ENCODE data around the gene TM2D3. TPM values are rescaled to one million over a fixed set of nuclear protein-coding genes. Genes with fewer than 3 reads are reported as not detected.

The TM2D3 gene
- total and polyA plus RNA-seq, 2 donors (not counting 1 experiment from before 2014, with no cell fraction given), result 35.5 to 63.5 TPM

DNA sequence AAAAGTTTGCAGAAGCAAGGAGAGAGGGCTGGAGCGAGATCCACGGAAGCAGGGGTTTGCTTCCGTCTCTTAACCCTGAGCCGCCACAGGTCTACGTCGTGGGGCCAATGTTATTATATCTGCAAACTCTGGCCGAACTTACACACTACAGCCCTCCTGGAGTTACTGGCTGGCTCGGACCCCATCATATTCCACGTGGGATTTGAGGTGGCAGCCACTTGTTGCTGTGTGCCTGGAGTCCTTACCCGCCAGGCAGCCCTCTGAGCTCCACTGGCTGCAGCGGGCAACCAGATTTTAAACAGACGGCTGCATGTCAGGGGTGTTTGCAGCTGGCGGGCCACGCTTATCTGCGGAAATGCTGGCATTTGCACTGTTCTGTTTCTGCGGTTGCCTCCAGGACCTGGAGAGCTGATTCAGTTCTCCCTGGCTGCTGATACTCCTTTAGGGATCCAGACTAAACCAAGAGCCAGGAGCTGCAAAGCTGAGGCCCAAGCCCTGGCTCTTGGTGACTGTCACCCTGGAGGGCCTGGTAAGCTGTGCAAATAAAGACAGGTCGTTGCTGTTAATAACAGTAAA, 34.7 kb downstream of the TM2D3 start:
- no peak overlapping the region for H3K27ac ChIP-seq (ENCODE audit: low read length in 2 of 2)
- no peak overlapping the region for H3K9ac ChIP-seq (ENCODE audit: low read length)
- Mint-ChIP-seq H3K9me3 (ENCODE audit: insufficient read depth) (peaks cover 1% of the 10 kb centered on the region), H3K4me3 (no peak overlapping the region), H3K4me1 (peaks cover 3% of the 10 kb centered on the region), H3K27ac (no peak overlapping the region), H3K27me3 (no peaks in the 10 kb centered on the region)
- POLR2A ChIA-PET, result no interaction called here
- no peaks in the 10 kb centered on the region for H3K9me3 ChIP-seq (ENCODE audit: control extremely low read depth in 1 of 3, control insufficient read depth in 2 of 3, insufficient read depth in 1 of 3, low read length in 2 of 3)
- ATAC-seq (ENCODE audit: low read depth) (no peak), DNase-seq (no peak)
- no peak overlapping the region for H3K4me2 ChIP-seq (replicated peaks; ENCODE audit: low read depth, low read length, poor library complexity, severe bottlenecking)
- no peaks in the 10 kb centered on the region for H4K20me1 ChIP-seq (ENCODE audit: control insufficient read depth, insufficient read depth, low read length, poor library complexity, severe bottlenecking)
- no peak for TF ChIP-seq EZH2 (IDR thresholded peaks at IDR 0.05; ENCODE audit: borderline replicate concordance, insufficient read depth, low read depth, low read length, poor library complexity, severe bottlenecking)
- TF ChIP-seq, protein P1, sequence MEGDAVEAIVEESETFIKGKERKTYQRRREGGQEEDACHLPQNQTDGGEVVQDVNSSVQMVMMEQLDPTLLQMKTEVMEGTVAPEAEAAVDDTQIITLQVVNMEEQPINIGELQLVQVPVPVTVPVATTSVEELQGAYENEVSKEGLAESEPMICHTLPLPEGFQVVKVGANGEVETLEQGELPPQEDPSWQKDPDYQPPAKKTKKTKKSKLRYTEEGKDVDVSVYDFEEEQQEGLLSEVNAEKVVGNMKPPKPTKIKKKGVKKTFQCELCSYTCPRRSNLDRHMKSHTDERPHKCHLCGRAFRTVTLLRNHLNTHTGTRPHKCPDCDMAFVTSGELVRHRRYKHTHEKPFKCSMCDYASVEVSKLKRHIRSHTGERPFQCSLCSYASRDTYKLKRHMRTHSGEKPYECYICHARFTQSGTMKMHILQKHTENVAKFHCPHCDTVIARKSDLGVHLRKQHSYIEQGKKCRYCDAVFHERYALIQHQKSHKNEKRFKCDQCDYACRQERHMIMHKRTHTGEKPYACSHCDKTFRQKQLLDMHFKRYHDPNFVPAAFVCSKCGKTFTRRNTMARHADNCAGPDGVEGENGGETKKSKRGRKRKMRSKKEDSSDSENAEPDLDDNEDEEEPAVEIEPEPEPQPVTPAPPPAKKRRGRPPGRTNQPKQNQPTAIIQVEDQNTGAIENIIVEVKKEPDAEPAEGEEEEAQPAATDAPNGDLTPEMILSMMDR (IDR thresholded peaks at IDR 0.05), result no peak
- peaks cover 0 to 4% of the 10 kb centered on the region in 2 donors for H3K4me1 ChIP-seq (ENCODE audit: control insufficient read depth in 2 of 2, insufficient read depth in 2 of 2, low read length in 2 of 2)
- H3K36me3 ChIP-seq (replicated peaks in 1 of 2; ENCODE audit: control extremely low read depth in 1 of 2, control insufficient read depth in 1 of 2, extremely low read depth in 1 of 2, insufficient read depth in 2 of 2, low read length in 1 of 2), result peaks cover 0 to 3% of the 10 kb centered on the region in 2 experiments
- CTCF ChIA-PET, result interaction anchor here (1.3 kb wide), 1 partner anchor 24 kb away, joined by 6 read pairs; no protein-coding TSS in a partner anchor
- no peaks in the 10 kb centered on the region for H3K27me3 ChIP-seq (replicated peaks in 1 of 4; ENCODE audit: control extremely low read depth in 1 of 4, control insufficient read depth in 3 of 4, insufficient read depth in 4 of 4, low read length in 3 of 4)
- no peak overlapping the region for H3K4me3 ChIP-seq (ENCODE audit: control extremely low read depth in 1 of 5, extremely low read depth in 1 of 5, insufficient read depth in 1 of 5, low read depth in 2 of 5, low read length in 4 of 5)
- H2AFZ ChIP-seq (ENCODE audit: insufficient read depth, low read depth, low read length, poor library complexity, severe bottlenecking), result no peak overlapping the region
- intact Hi-C loops (cut with micrococcal nuclease), result no loop called here
- H3K79me2 ChIP-seq (ENCODE audit: control insufficient read depth, insufficient read depth, low read length), result no peaks in the 10 kb centered on the region
- WGBS (ENCODE audit: insufficient coverage), result 97% methylated on average over 16 of the region's 17 CpGs

DNA sequence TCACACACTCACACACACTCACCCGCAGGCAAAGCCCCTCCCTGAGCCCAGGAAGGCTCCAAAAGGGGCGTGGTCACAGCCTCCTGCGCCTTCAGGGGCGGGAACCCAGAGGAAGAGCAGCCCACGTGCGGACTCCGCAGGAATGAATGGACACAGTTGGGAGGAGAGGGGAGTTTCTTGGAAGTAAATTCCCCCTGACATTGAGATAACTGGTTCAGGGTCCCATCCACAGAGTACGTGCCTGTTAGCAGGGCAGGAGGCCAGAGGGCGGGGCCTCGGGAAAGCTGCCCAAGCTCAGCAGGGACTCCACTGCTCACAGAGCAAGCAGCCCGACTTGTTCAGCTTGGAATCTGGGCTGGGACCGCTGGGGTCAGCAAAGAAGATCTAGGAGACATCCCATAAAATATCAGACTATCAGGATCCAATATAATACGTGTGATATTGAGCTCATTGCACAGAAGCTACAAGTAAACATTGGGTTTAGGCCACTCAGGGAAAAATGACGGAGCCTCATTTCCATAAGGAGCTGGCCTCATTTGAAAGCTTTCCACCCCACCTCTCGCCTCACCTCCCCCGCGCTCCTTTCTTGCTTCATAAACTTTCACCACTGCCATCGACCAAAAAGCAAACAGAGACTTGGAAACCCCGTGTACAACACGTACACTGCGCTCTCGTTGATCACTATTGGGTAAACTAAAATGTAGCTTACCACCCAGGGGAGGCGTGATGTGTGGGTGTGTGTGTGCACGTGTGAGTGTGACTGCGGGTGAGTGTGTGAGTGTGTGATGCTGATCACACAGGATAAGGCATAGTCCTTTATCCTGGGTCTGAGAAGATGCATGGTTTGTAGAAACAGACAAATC, 36.0 kb downstream of the TM2D3 start:
- Histone ChIP-seq H3K4me1 (ENCODE audit: control insufficient read depth in 2 of 2, insufficient read depth in 2 of 2, low read length in 2 of 2) (peaks cover 0 to 4% of the 10 kb centered on the region in 2 donors), H3K9me3 (ENCODE audit: control extremely low read depth in 1 of 3, control insufficient read depth in 2 of 3, insufficient read depth in 1 of 3, low read length in 2 of 3) (no peaks in the 10 kb centered on the region), H3K79me2 (ENCODE audit: control insufficient read depth, insufficient read depth, low read length) (no peaks in the 10 kb centered on the region), H3K4me3 (ENCODE audit: control extremely low read depth in 1 of 5, extremely low read depth in 1 of 5, insufficient read depth in 1 of 5, low read depth in 2 of 5, low read length in 4 of 5) (no peak overlapping the region), H3K9ac (ENCODE audit: low read length) (no peak overlapping the region), H3K27ac (ENCODE audit: low read length in 2 of 2) (no peak overlapping the region), H2AFZ (ENCODE audit: insufficient read depth, low read depth, low read length, poor library complexity, severe bottlenecking) (no peak overlapping the region), H3K27me3 (replicated peaks in 1 of 4; ENCODE audit: control extremely low read depth in 1 of 4, control insufficient read depth in 3 of 4, insufficient read depth in 4 of 4, low read length in 3 of 4) (no peaks in the 10 kb centered on the region), H3K4me2 (replicated peaks; ENCODE audit: low read depth, low read length, poor library complexity, severe bottlenecking) (no peak overlapping the region), H4K20me1 (ENCODE audit: control insufficient read depth, insufficient read depth, low read length, poor library complexity, severe bottlenecking) (no peaks in the 10 kb centered on the region), H3K36me3 (replicated peaks in 1 of 2; ENCODE audit: control extremely low read depth in 1 of 2, control insufficient read depth in 1 of 2, extremely low read depth in 1 of 2, insufficient read depth in 2 of 2, low read length in 1 of 2) (no peaks in the 10 kb centered on the region)
- Mint-ChIP-seq H3K27me3 (no peaks in the 10 kb centered on the region), H3K4me1 (peaks cover 2% of the 10 kb centered on the region), H3K4me3 (no peak overlapping the region), H3K9me3 (ENCODE audit: insufficient read depth) (no peaks in the 10 kb centered on the region), H3K27ac (no peak overlapping the region)
- ATAC-seq (ENCODE audit: low read depth) (no peak), DNase-seq (no peak)
- POLR2A ChIA-PET, result no interaction called here
- WGBS (ENCODE audit: insufficient coverage), result 79% methylated on average over 19 of the region's 25 CpGs
- TF ChIP-seq, protein P1 (IDR thresholded peaks at IDR 0.05), result no peak
- TF ChIP-seq EZH2 (IDR thresholded peaks at IDR 0.05; ENCODE audit: borderline replicate concordance, insufficient read depth, low read depth, low read length, poor library complexity, severe bottlenecking), result no peak
- intact Hi-C loops (cut with micrococcal nuclease), result no loop called here
- CTCF ChIA-PET, result interaction anchor here (1.3 kb wide), 1 partner anchor 25 kb away, joined by 6 read pairs; no protein-coding TSS in a partner anchor

All from B cell (primary cell).